NK-92 treated with Interleukin-12 subunit alpha and Interleukin-12 subunit beta, amount 100 ng/mL, for 24 hours (cell line): Measurements from ENCODE around the gene ARVCF.

Experiments
- DNase-seq: peaks from one replicate; lab custom pipeline; 2025; lab: John Stamatoyannopoulos, UW

ARVCF gene

GRCh38 chr22:20031732-20032406, 15.2 kb upstream of the ARVCF start:
- no peak for DNase-seq

- DNase-seq: no peak
Measured at GRCh38 chr22:20029550-20030225, 13.1 kb upstream of the ARVCF start.

- DNase-seq: no peak
Measured at GRCh38 chr22:20028855-20029549, 12.4 kb upstream of the ARVCF start.

- no peak for DNase-seq
Measured at GRCh38 chr22:20027966-20028854, 11.6 kb upstream of the ARVCF start.

GRCh38 chr22:20026996-20027601, 10.5 kb upstream of the ARVCF start:
- DNase-seq: no peak

- DNase-seq: no peak
Measured at GRCh38 chr22:20026204-20026908, 9.7 kb upstream of the ARVCF start.

GRCh38 chr22:20025401-20026203, 9.0 kb upstream of the ARVCF start:
- no peak for DNase-seq

- no peak for DNase-seq
Measured at GRCh38 chr22:20024650-20025397, 8.2 kb upstream of the ARVCF start.

- DNase-seq: no peak
Measured at GRCh38 chr22:20024225-20024624, 7.6 kb upstream of the ARVCF start.

GRCh38 chr22:20022978-20023613, 6.5 kb upstream of the ARVCF start:
- DNase-seq: no peak

GRCh38 chr22:20022231-20022977, 5.8 kb upstream of the ARVCF start:
- no peak for DNase-seq

- DNase-seq: no peak
Measured at GRCh38 chr22:20021196-20022181, 4.9 kb upstream of the ARVCF start.

GRCh38 chr22:20020533-20021195, 4.0 kb upstream of the ARVCF start, which contains the start of gene TANGO2:
Gene TANGO2, plus strand, starts transcription at chr22:20021110. Its CDS starts 15,689 bp downstream, at chr22:20036799.
- peak; percentile 72 for DNase-seq

GRCh38 chr22:20019661-20020532, 3.3 kb upstream of the ARVCF start:
- no peak for DNase-seq

- DNase-seq: no peak
Measured at GRCh38 chr22:20018001-20018400, 1.4 kb upstream of the ARVCF start.
